Measurements from ENCODE around the gene ZNF516. TPM values are rescaled to one million over a fixed set of nuclear protein-coding genes. Genes with fewer than 3 reads are reported as not detected.
A peak's percentile ranks its signal among the peaks of the same experiment; 100 is the strongest.

The ZNF516 gene
- total RNA-seq, 1 donor from 2014 or later, result 108 TPM

- H3K9me3 Mint-ChIP-seq (ENCODE audit: low read depth), result peaks cover 5% of the 10 kb centered on the region
- peak; percentile 55 for TF ChIP-seq CTCF (IDR thresholded peaks at IDR 0.05; ENCODE audit: unreplicated experiment)
- peak overlapping the region; percentile 85 for H3K27ac Mint-ChIP-seq
- no peak overlapping the region for H3K4me3 Mint-ChIP-seq (ENCODE audit: low read depth)
- H3K27me3 Mint-ChIP-seq, result no peaks in the 10 kb centered on the region
- H3K36me3 Mint-ChIP-seq (ENCODE audit: insufficient read depth), result peaks cover 38% of the 10 kb centered on the region
- H3K4me1 Mint-ChIP-seq (ENCODE audit: low read depth), result peaks cover 10% of the 10 kb centered on the region
- no peak for DNase-seq (ENCODE audit: low spot score, unreplicated experiment)
These were observed 89.2 kb downstream of the ZNF516 start for GRCh38 chr18:76405681-76406356.

- Mint-ChIP-seq H3K36me3 (ENCODE audit: insufficient read depth) (peaks cover 33% of the 10 kb centered on the region), H3K4me1 (ENCODE audit: low read depth) (peaks cover 10% of the 10 kb centered on the region), H3K9me3 (ENCODE audit: low read depth) (peaks cover 5% of the 10 kb centered on the region), H3K4me3 (ENCODE audit: low read depth) (no peak overlapping the region), H3K27me3 (no peaks in the 10 kb centered on the region), H3K27ac (no peak overlapping the region)
- TF ChIP-seq CTCF (IDR thresholded peaks at IDR 0.05; ENCODE audit: unreplicated experiment), result no peak
- DNase-seq (ENCODE audit: low spot score, unreplicated experiment), result no peak
These were observed 89.8 kb downstream of the ZNF516 start for GRCh38 chr18:76405280-76405679.

- peaks cover under 1% of the 10 kb centered on the region for H3K9me3 Mint-ChIP-seq (ENCODE audit: low read depth)
- no peak overlapping the region for H3K4me3 Mint-ChIP-seq (ENCODE audit: low read depth)
- peaks cover 24% of the 10 kb centered on the region for H3K36me3 Mint-ChIP-seq (ENCODE audit: insufficient read depth)
- H3K4me1 Mint-ChIP-seq (ENCODE audit: low read depth), result peaks cover 10% of the 10 kb centered on the region
- TF ChIP-seq CTCF (IDR thresholded peaks at IDR 0.05; ENCODE audit: unreplicated experiment), result no peak
- H3K27ac Mint-ChIP-seq, result no peak overlapping the region
- DNase-seq (ENCODE audit: low spot score, unreplicated experiment), result no peak
- no peaks in the 10 kb centered on the region for H3K27me3 Mint-ChIP-seq
These were observed 90.7 kb downstream of the ZNF516 start for GRCh38 chr18:76404345-76404831.

- no peaks in the 10 kb centered on the region for H3K9me3 Mint-ChIP-seq (ENCODE audit: low read depth)
- no peak overlapping the region for H3K27ac Mint-ChIP-seq
- no peak for DNase-seq (ENCODE audit: low spot score, unreplicated experiment)
- no peak for TF ChIP-seq CTCF (IDR thresholded peaks at IDR 0.05; ENCODE audit: unreplicated experiment)
- H3K36me3 Mint-ChIP-seq (ENCODE audit: insufficient read depth), result peaks cover 11% of the 10 kb centered on the region
- H3K27me3 Mint-ChIP-seq, result no peaks in the 10 kb centered on the region
- peaks cover 6% of the 10 kb centered on the region for H3K4me1 Mint-ChIP-seq (ENCODE audit: low read depth)
- H3K4me3 Mint-ChIP-seq (ENCODE audit: low read depth), result no peak overlapping the region
These were observed 92.7 kb downstream of the ZNF516 start for GRCh38 chr18:76402026-76402990.

- no peaks in the 10 kb centered on the region for H3K9me3 Mint-ChIP-seq (ENCODE audit: low read depth)
- no peak overlapping the region for H3K4me3 Mint-ChIP-seq (ENCODE audit: low read depth)
- H3K27me3 Mint-ChIP-seq, result no peaks in the 10 kb centered on the region
- H3K36me3 Mint-ChIP-seq (ENCODE audit: insufficient read depth), result peaks cover 10% of the 10 kb centered on the region
- H3K4me1 Mint-ChIP-seq (ENCODE audit: low read depth), result peaks cover 6% of the 10 kb centered on the region
- no peak for DNase-seq (ENCODE audit: low spot score, unreplicated experiment)
- no peak for TF ChIP-seq CTCF (IDR thresholded peaks at IDR 0.05; ENCODE audit: unreplicated experiment)
- H3K27ac Mint-ChIP-seq, result peak overlapping the region; percentile 10
These were observed 93.5 kb downstream of the ZNF516 start for GRCh38 chr18:76401498-76401897.
